Stimulated activated CD4-positive, alpha-beta T cell treated with anti-CD3 and anti-CD28 coated beads, Interleukin-12 subunit alpha, Interleukin-12 subunit beta, amount 100 ng/mL, for 48 hours (primary cell): ENCODE measurements around the gene ZNF280D.

Experiments
- DNase-seq, 3 donors: peaks; one replicate each; pipeline ENCODE4 v3.0.0-alpha.2; 2020; ENCODE audit warnings: low read depth in 2 of 3, low spot score in 1 of 3

ZNF280D gene

DNA sequence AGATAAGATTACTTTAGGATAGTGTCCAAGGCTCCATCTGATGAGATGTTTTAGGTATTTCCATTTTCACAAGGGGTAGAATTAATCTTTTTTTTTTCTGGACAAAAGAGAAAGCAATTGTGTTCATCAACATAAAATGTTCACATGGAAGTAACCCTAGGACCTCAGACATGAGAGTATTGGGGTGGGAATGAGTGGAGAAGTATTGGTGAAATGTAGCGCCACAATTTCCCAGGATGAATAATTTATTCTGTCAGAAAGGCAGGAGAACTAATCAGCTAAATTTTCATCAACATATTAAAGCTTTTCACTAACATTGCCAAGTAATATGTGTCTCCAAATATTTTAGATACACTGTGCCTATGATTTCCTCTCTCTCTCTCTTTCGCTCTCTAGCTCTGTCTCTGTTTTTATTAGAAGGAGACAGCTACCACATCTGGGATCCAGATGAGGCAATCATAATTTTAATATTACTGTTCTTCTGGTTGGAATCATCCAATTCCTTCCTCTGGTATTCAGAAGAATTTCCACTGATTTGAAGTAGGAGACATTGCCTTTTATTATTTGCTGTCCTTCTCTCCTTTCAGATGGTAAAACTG lies 21.6 kb upstream of the ZNF280D start:
- no peak for DNase-seq

DNA sequence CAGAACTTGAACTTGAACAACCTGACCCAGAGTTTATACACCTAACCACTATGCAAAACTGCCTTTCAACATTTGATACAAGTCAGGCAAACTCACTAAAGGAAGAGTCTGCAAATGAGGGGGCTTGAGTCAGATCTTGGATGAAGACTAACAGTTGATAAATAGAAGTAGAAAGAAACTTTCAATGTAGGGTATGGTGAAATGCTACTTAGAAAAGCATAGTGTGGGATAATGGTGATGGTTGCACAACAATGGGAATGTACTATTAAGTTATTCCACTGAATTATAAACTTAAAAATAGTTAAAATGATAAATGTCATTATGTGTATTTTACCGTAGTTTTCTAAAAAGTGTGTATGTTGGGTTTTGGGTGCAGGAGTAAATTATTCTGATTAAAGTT lies 19.7 kb upstream of the ZNF280D start:
- DNase-seq = no peak

DNA sequence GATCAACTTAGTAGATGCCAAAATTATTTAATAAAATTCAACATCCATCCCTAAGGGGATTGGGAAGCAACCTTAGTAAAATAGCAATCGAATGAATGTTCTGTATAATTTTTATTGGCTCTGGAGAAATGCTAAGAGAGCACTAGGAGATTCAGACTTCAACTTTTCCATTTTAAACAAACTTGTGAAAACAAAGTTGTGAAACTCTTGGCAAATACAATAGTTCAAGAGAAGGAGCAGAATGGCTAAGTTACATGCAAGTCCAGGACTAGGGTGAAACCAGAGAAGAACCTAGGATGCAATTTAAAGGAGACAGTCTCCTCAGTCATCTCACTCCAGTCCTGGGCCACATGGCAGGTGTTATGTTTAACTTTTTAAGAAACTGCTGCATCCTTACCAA lies 16.7 kb upstream of the ZNF280D start:
- no peak for DNase-seq

DNA sequence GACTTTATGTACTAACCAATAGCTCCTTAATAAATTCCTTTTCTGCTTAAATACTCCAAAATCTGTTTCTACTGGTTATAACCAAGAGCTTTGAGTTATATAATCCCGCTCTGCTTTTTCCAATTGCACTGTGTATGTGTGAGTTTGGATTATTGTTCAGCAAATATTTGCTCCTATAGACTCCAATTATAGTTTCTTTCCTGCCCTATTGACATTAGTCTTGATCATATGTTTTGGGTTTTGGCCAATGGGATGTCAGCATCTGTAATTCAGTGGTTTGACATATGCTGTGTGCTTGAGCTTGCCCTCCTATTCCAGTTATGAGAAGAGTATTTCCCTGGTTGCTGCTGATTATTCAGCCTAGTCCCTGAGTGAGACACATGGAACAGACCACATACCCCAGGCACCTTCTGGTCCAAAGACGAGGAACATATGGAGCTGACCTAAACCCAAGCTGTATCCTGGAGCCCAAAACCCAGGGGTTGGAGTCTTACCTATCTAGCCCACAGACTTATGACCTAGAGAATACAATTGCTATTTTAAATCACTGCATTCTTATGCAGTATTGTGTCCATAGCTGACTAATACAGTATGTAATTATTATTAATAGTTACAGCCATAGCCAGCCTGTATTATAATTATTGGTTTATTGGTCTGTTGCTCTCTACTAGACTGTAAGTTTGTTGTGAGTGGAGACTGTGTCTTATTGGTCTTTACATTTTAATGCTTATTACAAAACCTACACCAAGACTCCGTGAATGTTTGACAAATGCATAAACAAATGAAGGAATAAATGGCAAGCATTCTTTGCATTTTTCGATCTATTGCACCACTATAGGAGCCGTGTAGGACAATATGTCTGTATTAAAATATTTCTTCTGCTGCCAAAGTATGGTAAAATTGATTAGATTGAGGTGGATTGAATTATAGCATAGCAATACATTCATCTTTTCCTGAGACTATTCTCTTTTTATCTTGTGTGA lies 11.7 kb upstream of the ZNF280D start:
- no peak for DNase-seq

DNA sequence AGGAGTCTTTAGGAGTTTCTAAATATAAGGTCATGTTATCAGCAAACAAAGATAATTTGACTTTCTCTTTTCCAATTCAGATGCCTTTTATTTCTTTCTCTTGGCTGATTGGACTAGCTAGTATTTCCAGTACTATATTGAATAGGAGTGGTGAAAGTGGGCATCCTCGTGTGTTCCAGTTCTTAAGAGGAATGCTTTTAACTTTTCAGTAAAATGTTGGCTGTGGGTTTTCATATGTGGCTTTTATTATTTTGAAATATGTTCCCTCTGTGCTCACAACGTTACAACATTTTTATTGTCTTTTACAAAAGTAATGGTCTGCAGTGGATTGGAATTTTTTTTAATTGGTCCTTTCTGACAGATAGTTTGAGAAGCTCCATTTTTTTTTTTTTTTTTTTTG lies 8.2 kb upstream of the ZNF280D start:
- DNase-seq = no peak

DNA sequence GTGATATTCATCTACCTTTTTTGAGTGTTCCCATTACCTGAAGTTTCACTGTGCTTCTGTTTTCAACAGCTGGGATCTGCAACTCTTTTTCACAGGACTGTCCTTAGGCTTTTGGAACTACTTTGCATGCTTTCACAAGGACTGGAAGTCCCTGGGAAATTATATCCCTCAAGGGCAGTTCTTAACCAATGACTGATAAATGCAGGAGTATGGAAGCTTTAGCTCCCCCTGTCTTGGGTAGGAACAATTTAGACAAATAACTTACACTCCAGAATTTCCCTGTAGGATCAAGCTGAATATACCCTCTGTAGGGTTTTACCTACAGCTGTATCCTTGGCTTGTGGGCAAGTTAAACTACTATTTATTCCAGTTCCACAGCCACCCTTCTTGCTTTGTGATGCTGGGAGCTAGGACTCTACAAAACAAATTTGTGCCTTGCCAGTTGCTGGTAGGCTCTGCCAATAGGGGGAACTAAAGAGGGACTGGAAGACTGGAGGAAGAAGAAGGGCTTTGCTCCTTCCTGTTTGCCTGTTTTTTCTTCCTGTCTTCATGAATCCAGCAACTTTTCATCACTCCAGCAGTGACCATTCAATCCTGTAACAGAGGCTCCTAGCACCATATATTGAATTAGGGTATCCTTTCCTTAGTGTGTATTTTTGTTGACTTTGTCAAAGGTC lies 6.8 kb upstream of the ZNF280D start:
- no peak for DNase-seq

DNA sequence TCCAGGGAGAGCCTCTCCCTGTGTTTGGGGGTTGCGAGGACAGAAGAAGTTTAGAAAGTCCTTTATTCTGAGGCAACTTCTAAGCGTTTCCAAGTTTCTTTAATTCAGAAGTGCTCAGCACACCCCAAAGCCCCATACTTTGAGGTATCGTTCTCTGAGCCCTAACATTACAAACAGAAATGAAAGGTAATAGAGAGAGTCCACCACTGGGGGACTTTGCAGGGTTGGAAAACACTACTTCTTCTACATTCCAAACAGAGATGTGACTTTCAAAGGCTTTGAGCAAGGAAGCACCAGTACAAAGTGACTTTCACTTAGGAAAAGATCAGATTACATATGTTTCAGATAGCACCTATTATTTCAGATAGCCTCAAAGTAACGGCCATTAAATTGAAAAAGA lies 6.2 kb upstream of the ZNF280D start:
- DNase-seq = no peak

DNA sequence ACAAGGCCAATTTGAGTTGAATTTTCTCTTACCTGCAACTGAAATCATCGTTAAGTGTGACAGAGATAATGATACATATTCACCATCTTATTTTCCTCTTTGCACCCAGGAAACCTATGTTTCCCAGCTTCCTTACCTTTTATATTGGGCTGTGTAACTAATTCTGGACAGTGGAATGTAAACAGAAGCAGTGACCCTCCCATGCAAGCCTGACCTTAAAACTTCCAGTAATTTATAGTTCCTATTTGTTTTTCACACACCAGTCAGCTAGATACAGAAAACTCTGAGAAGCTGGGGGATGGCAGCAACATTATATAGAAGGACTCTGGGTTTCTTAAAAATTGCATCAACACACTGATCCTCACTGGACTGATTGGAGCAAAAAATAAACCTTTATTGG lies 4.5 kb upstream of the ZNF280D start:
- DNase-seq = no peak

DNA sequence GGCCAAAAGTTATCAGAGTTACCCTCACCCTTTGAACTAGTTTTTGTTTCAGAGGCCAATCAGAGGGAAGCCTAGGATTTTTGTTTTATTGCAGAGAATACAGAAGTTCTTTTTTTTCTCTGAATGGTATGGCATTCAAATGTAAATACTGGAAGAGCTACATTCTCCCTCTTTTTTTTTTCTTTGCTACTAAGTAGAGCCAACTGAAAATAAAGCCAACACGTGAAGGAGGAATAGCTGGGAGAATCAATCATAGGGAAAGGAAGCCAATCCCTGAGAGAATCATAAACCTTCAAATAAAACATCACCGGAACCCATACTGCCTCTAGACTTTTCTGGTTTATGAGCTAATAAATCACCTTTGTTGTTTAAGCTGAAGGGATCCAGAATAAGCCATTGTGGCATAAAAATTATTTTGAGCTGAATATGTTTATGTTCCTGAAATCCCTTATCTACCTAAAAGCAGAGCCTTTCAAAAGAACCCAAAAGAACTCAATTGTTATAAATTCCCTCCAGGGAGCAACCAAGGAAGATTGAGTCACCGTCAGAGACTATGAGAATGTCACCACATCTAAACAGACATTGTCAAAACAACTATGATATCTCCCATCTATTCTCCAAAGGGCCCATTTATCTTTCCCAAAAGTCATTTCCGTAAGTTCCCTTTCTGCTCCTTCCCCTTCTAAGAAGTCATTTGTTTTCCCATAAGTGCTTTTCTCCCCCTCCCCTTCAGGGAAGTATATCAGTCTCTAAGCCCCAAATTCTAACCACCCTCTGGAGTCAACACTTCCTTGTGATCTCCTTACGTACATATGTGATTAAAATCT lies 3.8 kb upstream of the ZNF280D start:
- DNase-seq = no peak

DNA sequence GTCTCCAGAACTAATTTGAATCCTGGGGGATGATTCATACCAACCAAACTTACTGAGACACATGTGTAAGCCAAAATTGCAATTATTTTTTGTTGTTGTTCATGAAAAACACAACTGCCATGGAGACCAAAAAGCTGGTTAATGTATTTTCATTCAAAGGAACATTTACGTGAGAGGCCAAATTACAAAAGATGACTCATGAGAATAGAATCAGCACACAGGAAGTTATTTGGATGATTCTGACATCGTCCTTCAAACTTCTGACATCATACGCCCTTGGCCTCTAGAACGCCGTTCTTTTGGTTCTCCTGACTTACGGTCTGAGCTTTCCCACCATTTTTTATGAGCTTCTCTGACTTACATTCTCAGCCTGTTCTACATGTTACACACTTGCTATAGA lies 3.0 kb upstream of the ZNF280D start:
- no peak for DNase-seq

DNA sequence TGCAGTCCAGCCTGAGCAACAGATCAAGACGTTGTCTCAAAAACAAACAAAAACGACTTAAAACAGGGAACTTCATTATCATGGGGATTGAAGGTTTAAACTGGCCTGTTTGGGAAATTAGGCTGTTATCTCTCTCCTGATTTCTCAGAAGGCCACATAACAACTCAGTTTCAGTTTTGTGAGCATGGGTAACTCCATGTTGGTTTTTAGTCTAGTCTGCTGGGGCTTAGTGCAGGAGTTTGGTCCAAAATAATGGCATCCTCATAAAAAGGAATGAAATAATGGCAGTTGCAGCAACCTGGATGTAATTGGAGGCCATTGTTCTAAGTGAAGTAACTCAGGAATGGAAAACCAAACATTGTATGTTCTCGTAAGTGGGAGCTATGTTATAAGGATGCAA lies 2.3 kb upstream of the ZNF280D start:
- no peak for DNase-seq

DNA sequence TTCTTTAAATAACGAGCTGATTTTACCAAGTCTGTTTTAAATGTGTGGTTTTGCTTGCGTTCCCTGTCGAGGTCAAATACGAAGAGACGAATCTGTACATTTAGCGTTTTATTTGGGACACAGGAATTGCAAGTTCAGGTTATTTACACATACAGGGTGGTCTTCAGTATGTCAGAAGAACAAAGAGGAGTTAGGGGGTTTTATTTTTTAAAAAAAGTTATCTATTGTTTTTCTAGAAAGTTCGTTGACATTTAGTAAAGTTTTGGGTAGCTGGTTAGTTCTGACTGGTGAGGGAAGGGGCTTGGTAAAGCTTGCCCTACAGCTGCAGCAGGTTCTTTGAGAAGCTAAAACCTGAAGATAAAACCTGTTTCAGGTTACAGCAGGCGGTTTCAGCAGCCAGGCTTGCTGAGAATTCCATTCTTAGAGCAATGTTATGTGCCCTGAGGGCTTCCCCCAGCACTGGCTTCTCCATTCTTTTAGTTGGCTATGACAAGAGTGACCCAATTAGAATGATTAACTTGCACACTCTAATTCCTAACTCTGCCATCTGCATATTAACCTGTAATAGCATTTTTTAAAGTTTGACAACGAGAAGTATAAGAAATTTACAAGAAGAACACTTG lies 815 bp upstream of the ZNF280D start:
- no peak for DNase-seq

DNA sequence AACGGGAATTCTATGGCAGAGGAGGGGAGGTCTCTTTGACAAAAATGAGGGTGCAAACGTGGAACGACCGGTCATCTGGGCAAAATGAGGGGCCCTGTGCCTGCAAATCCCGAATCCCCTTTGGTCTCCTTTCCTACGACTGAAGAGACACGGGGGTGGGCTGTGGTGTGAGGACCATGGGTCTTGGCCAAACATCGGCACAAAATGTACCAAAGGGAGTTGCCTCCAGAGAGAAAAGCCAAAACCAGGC lies 498 bp downstream of the ZNF280D start:
- DNase-seq = no peak

DNA sequence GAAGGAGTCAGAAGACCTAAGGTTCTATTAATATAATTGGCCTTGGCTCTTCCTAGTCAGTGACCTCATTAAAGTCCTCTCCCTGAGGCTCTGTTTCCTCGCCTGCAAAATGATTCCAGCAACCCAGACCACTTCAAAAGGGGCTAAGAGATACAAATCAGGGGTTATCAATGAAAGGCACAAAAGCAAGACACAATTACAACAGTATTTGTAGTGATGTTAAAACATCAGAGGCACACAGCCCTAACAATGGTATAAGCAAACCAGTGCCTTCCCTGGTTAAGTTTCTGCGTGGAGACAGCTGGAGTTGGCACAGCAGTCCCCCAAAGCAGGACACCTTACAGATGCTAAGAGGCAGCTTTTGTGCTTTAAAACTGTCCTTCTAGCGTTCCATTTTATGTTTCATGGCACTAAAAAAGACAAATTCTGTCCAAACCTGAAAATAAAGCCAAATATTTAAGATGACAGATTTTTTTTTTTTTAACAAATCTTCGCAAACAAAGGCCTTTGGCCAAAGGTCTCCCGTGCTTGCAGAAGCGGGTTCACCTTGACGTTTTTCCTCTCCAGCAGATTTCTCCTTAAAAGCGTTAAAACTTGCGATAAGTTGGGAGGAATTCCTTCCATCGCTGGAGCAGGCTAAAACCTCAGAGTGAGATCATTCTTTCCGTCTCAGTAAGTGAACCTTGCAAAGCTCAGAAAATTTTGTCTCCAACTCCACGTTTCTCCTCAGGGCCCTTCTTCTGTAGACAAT lies 999 bp downstream of the ZNF280D start:
- no peak for DNase-seq

DNA sequence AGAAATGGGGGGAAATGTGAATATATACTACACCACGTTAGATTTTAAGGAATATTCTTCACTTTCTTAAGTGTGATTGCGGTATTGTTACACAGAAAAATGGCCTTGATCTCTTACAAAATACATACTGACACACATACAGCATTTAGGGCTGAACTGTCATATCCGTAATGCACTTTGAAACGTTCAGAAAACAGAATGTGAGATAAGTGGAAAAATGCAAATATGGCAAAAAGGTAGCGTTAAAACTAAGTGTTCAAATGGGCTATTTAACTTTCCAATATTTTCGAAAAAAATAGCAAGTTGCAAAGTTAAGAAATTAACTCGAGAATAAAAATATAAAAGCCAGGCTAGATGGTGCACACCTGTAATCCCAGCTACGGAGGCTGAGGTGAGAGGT lies 1.8 kb downstream of the ZNF280D start:
- DNase-seq = no peak

DNA sequence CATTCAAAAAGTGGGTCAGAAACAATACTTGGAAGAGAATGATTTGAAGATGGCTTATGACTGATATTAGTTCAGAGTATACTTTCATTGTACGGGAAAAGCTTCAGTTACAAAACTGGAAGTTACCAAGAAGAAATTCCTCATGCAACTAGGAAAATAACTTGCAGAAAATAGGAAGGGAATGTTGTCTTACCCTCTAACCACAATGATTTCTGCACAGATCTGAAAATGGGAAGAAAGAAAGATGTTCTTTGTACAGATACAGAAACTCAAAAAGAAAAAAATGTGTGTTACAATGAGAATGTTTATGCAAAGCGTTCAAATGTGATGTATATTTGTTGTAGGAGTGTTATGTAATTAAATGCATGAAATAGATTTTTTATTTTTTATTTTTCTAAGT lies 3.7 kb downstream of the ZNF280D start:
- DNase-seq = no peak

DNA sequence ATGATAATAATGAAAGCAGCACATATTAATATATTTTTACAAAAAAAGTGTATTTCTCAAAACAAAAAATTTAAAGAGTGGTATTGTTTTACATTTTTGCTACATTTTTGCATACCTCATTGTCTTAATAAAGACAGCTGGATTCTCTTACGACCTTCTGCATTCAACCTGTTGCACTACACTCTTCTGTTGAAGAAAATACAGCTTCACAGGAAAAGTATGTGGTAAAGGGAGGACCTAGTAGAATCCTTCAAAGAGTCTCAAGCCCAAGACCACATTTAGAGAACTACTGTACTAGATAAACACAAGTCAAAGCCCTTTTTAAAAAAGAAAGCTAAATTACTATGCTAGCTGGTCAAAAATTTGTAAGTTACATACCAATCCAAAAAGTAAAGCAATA lies 7.9 kb downstream of the ZNF280D start:
- DNase-seq = no peak

DNA sequence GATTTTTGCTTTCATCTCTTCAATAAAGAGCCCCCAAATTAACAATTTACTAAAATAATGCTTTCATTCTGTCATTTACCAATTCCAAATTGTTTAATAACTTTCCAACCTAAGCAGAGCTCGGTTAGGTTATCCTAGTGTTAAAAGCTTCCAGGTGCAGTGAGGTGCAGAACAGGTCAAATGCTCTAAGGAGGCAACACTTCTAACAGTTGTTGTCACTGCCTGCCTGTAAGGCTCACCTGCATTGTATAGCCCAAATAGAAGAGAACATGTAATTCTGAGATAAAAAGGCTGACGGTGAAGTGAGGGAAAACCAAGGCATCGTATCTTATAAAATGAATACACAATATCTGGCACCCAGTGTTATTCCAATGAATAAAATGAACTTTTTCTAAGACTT lies 9.1 kb downstream of the ZNF280D start:
- no peak for DNase-seq

DNA sequence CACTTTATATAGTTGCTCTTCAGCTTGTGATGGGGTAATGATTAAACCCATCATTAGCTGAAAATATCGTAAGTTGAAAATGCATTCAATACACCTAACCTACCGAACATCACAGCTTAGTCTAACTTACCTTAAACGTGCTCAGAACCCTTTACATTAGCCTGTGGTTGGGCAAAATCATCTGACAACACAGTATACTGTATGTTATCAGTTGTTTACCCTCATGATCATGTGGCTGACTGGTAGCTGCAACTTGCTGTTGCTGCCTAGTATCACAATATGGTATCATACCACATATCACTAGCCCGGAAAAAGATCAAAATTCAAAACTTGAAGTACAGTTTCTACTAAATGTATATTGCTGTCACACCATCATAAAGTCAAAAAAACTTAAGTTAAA lies 9.5 kb downstream of the ZNF280D start:
- no peak for DNase-seq

DNA sequence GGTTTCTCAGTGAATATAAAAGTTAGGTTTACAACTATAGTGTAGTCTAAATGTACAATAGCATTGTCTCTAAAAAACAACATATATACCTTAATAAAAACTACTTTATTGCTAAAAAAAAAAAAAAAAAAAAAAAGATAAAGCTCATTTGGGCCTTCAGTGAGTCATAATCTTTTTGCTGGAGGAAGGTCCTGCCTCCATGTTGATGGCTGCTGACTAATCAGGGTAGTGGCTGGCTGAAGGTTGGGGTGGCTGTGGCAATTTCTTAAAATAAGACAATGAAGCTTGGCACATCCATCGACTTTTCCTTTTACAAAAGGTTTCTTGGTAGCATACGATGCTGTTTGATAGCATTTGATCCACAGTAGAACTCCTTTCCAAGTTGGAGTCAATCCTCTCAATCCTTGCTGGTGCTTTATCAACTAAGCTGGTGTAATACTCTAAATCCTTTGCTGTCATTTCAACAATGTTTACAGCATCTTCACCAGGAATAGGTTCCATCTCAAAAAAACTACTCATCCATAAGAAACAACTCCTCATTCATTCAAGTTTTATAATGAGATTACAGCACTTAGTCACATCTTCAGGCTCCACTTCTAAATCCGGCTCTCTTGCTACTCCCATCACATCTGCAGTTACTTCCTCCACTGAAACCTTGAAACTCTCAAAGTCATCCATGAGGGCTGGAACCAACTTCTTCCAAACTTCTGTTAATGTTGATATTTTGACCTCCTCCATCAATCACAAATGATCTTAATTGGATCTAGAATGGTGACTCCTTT lies 13.3 kb downstream of the ZNF280D start:
- DNase-seq = no peak
